Kidney (tissue), 14 donors: ENCODE measurements around the gene ABI1. TPM values are rescaled to one million over a fixed set of nuclear protein-coding genes. Genes with fewer than 3 reads are reported as not detected.

Source experiments
- DNase-seq, 5 donors: peaks; one replicate each; pipeline ENCODE4 v3.0.0-alpha.2; 2013 to 2020
- FAIRE-seq: peaks from 2 replicates; lab custom pipeline; 2012; peaks lifted over from hg19 to GRCh38; lab: Jason Lieb, UNC
- H3K27ac ChIP-seq, 2 donors: one replicate each; pipeline ENCODE4 v1.7.0; 2013; ENCODE audit warnings: low read depth in 2 of 2, low read length in 2 of 2, inconsistent platforms in 1 of 2
- H3K27me3 ChIP-seq: one replicate; pipeline ENCODE4 v1.7.1; 2013; ENCODE audit warnings: low read length, inconsistent platforms; ENCODE audit not compliant: control insufficient read depth, insufficient read depth
- H3K36me3 ChIP-seq, 3 donors: one replicate each; pipeline versions ENCODE4 v1.7.0 to v1.7.1; 2013; ENCODE audit warnings: low read length in 3 of 3, control low read depth in 1 of 3, inconsistent platforms in 1 of 3; ENCODE audit not compliant: insufficient read depth in 3 of 3, control insufficient read depth in 2 of 3
- H3K4me1 ChIP-seq, 3 donors: one replicate each; pipeline versions ENCODE4 v1.7.0 to v1.7.1; 2013; ENCODE audit warnings: low read length in 3 of 3, inconsistent platforms in 1 of 3, low read depth in 1 of 3; ENCODE audit not compliant: control insufficient read depth in 2 of 3, insufficient read depth in 2 of 3
- H3K4me3 ChIP-seq, 3 donors: one replicate each; pipeline versions ENCODE4 v1.7.0 to v1.8.1; 2013; ENCODE audit warnings: low read length in 3 of 3, control low read depth in 1 of 3, inconsistent platforms in 1 of 3
- H3K9ac ChIP-seq, 3 donors: one replicate each; pipeline versions ENCODE4 v1.7.0 to v1.7.1; 2013; ENCODE audit warnings: low read length in 3 of 3, control low read depth in 1 of 3, inconsistent platforms in 1 of 3
- H3K9me3 ChIP-seq, 3 donors: one replicate each; pipeline versions ENCODE4 v1.7.0 to v1.7.1; 2013; ENCODE audit warnings: low read length in 3 of 3, control low read depth in 1 of 3, inconsistent platforms in 1 of 3; ENCODE audit not compliant: control insufficient read depth in 2 of 3, insufficient read depth in 1 of 3
- intact Hi-C: fragments of 100-400 bp; cut with DNase I; formaldehyde crosslinking; loops from one replicate; pipeline ENCODE4 v1.11.1; 2022
- polyA plus RNA-seq: library from polyadenylated mRNA; stranded (reverse); fragments of 350-450 nt; fragmentation: Illumina TruSeq; extraction: RNeasy Lipid Tissue Mini Kit (QIAGEN cat#74804); gene quantifications from one replicate; pipeline ENCODE4 v1.2.3, GENCODE V29; 2014; ENCODE audit warnings: low read depth, low replicate concordance; ENCODE audit not compliant: insufficient read depth
- total RNA-seq: library from RNA; stranded (reverse); fragmentation: NEBNext Ultra II Directional; extraction: Animal tissue kit (Norgen Biotek cat#: 25700); gene quantifications from one replicate; pipeline ENCODE4 v1.2.1, GENCODE V29; 2021
- TF ChIP-seq, protein P1 (sequence below): IDR thresholded peaks from 3 replicates; pipeline ENCODE4 v1.5.1; 2012; ENCODE audit warnings: mild to moderate bottlenecking, moderate library complexity, borderline replicate concordance; ENCODE audit not compliant: insufficient read depth; ENCODE audit errors: extremely low read depth
- donor health status: control.
- donor health status: control.
- donor health status: control.
- donor health status: control.
- donor health status: control.
- donor health status: DM: yes; HTN: yes; CAD: no.
- donor health status: Normal renal cell carcinoma (clear cell type).

The ABI1 gene
- total and polyA plus RNA-seq, 2 donors from 2014 or later: 25.7 to 54.1 TPM

DNA sequence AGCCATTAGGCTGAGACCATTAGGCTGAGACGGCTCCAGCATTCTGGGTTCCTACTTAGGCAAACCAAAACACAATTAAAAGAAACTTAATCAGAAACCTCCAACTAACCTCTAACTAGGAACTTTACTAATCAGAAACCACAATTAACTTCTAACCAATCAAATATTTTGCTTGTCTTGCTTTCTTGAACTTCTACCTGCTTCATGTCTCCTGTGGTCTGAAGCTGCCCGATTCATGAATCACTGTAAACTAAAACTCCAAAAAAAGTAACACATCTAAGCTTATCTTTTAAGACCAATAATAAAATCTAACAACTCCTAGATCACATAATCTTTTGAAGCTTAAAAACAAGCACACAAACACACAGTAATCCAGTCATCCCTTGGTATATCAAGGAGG lies 87.1 kb downstream of the ABI1 start:
- H3K27me3 ChIP-seq: no peaks in the 10 kb centered on the region
- H3K9ac ChIP-seq: no peak overlapping the region
- H3K4me1 ChIP-seq: no peaks in the 10 kb centered on the region
- H3K36me3 ChIP-seq: no peaks in the 10 kb centered on the region
- intact Hi-C loops: no loop called here
- no peak overlapping the region for H3K27ac ChIP-seq
- DNase-seq: no peak
- H3K9me3 ChIP-seq: no peaks in the 10 kb centered on the region
- TF ChIP-seq, protein P1, sequence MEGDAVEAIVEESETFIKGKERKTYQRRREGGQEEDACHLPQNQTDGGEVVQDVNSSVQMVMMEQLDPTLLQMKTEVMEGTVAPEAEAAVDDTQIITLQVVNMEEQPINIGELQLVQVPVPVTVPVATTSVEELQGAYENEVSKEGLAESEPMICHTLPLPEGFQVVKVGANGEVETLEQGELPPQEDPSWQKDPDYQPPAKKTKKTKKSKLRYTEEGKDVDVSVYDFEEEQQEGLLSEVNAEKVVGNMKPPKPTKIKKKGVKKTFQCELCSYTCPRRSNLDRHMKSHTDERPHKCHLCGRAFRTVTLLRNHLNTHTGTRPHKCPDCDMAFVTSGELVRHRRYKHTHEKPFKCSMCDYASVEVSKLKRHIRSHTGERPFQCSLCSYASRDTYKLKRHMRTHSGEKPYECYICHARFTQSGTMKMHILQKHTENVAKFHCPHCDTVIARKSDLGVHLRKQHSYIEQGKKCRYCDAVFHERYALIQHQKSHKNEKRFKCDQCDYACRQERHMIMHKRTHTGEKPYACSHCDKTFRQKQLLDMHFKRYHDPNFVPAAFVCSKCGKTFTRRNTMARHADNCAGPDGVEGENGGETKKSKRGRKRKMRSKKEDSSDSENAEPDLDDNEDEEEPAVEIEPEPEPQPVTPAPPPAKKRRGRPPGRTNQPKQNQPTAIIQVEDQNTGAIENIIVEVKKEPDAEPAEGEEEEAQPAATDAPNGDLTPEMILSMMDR: no peak
- no peak for FAIRE-seq
- H3K4me3 ChIP-seq: no peak overlapping the region

DNA sequence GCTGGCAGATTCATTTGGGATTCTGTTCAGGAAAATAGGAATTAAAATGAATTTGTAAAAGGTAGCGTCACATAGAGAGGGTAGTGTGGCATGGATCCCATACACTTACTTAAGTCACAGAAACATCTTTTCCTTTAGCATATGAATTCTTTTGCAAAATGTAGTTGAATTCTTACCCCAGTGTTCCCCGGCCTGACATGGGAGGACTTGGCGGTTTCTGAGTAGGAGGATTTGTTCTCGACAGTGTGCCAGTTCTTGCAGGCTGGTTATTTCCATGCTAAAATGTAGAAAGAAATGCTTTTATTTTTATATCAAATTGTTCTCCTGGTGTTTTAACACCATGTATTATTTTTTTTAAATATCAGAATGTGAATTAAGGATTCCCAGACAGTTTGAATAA lies 90.7 kb downstream of the ABI1 start:
- FAIRE-seq (no peak), DNase-seq (no peak)
- no peak overlapping the region for H3K4me3 ChIP-seq
- H3K9me3 ChIP-seq: no peaks in the 10 kb centered on the region
- intact Hi-C loops: no loop called here
- H3K27me3 ChIP-seq: no peaks in the 10 kb centered on the region
- H3K36me3 ChIP-seq: peaks cover 0 to 5% (median 0%) of the 10 kb centered on the region in 3 donors
- H3K27ac ChIP-seq: no peak overlapping the region
- TF ChIP-seq, protein P1: no peak
- no peak overlapping the region for H3K9ac ChIP-seq
- H3K4me1 ChIP-seq: no peaks in the 10 kb centered on the region

DNA sequence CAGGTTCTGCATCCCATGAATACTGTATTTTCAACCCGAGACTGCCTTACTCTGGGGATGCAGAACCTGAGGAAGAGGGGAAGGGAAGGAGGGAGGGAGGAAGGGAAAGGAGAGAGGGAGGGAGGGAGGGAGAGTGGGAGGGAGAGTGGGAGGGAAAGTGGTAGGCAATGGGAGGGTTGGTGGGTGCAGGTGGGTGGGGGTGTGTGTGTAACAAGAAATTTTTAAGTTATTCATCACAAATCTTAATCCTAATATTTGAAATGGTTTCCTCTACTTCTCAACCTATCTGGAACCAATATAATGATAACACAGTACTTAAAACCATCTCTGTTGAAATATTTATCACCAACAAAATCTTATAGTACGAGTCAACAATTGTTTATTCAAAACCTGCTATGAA lies 95.2 kb downstream of the ABI1 start:
- peaks cover 0 to 15% (median 0%) of the 10 kb centered on the region in 3 donors for H3K36me3 ChIP-seq
- intact Hi-C loops: no loop called here
- no peaks in the 10 kb centered on the region for H3K27me3 ChIP-seq
- no peak overlapping the region for H3K27ac ChIP-seq
- no peaks in the 10 kb centered on the region for H3K9me3 ChIP-seq
- FAIRE-seq: no peak
- no peak for DNase-seq
- no peaks in the 10 kb centered on the region for H3K4me1 ChIP-seq
- H3K4me3 ChIP-seq: no peak overlapping the region
- no peak overlapping the region for H3K9ac ChIP-seq
- TF ChIP-seq, protein P1: no peak

DNA sequence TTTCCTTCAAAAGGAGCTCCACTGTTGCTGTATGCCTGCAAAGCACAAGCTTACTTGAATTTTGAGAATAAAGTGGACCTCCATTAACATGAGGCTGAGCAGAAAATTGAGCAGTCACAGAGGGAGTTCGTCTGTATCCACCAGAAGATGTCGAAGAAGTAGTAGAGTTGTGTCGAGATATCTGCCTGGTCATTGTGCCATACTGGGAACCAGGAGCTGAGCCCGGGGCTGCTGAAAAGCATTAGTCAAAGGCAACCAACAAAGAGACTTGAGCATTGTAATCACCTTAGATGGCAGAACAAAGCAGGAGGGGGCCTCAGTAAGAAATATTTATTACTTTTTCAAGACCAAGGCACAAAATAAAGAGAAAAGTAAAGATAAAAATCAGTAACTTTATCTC lies 101.8 kb downstream of the ABI1 start:
- FAIRE-seq: no peak
- DNase-seq: no peak
- H3K4me3 ChIP-seq: no peak overlapping the region
- H3K36me3 ChIP-seq: peaks cover 0 to 6% (median 0%) of the 10 kb centered on the region in 3 donors
- intact Hi-C loops: no loop called here
- no peak overlapping the region for H3K9ac ChIP-seq
- TF ChIP-seq, protein P1: no peak
- no peaks in the 10 kb centered on the region for H3K4me1 ChIP-seq
- H3K27ac ChIP-seq: no peak overlapping the region
- H3K9me3 ChIP-seq: no peaks in the 10 kb centered on the region
- H3K27me3 ChIP-seq: no peaks in the 10 kb centered on the region
